K562 (cell line): ENCODE results near the gene FEM1B. TPM values are rescaled to one million over a fixed set of nuclear protein-coding genes. Genes with fewer than 3 reads are reported as not detected.

ENCODE experiments used
- BCOR ChIP-seq: fragments of 450-650 bp; IDR thresholded peaks from 2 replicates; pipeline ENCODE4 v1.6.1; 2016
- DNMT1 ChIP-seq: fragments of 450-650 bp; IDR thresholded peaks from 2 replicates; pipeline ENCODE4 v1.6.1; 2016; ENCODE audit warnings: antibody characterized with exemption, mild to moderate bottlenecking
- GATA2 ChIP-seq: sonication (generic); formaldehyde crosslinking; IDR thresholded peaks from 2 replicates; pipeline ENCODE4 v1.4.0; 2020; ENCODE audit warnings: mild to moderate bottlenecking, missing genetic modification reagents
- HINFP ChIP-seq: fragments of 450-650 bp; conservative IDR thresholded peaks from 2 replicates; pipeline ENCODE4 v1.6.1; 2016; ENCODE audit warnings: missing genetic modification characterization, low read depth, mild to moderate bottlenecking, control low read depth, missing compliant biosample characterization
- HOMEZ ChIP-seq: fragments of 250-450 bp; sonication (Bioruptor Pico); IDR thresholded peaks from 2 replicates; pipeline ENCODE4 v1.4.0; 2020; ENCODE audit warnings: mild to moderate bottlenecking, moderate library complexity
- MAFG ChIP-seq: fragments of 450-650 bp; conservative IDR thresholded peaks from 2 replicates; pipeline ENCODE4 v1.6.1; 2016; ENCODE audit warnings: missing genetic modification characterization, missing compliant biosample characterization
- NCOA2 ChIP-seq, 2 experiments: fragments of 450-650 bp; IDR thresholded peaks; 2 replicates each; pipeline ENCODE4 v1.6.1; 2018; ENCODE audit warnings: mild to moderate bottlenecking in 2 of 2, moderate library complexity in 1 of 2; ENCODE audit not compliant: partially characterized antibody in 2 of 2
- PRDM10 ChIP-seq: fragments of 450-650 bp; IDR thresholded peaks from 2 replicates; pipeline ENCODE4 v1.6.1; 2018; ENCODE audit not compliant: partially characterized antibody
- RBM14 ChIP-seq: fragments of 200-400 bp; formaldehyde crosslinking; IDR thresholded peaks from 2 replicates; pipeline ENCODE4 v1.6.1; 2018; ENCODE audit warnings: low read depth, mild to moderate bottlenecking, low read length, moderate library complexity, borderline replicate concordance; ENCODE audit not compliant: insufficient read depth
- RBM22 ChIP-seq: fragments of 200-400 bp; formaldehyde crosslinking; IDR thresholded peaks from 2 replicates; pipeline ENCODE4 v1.6.1; 2018; ENCODE audit warnings: low read length, low read depth; ENCODE audit not compliant: poor library complexity, severe bottlenecking
- RBM25 ChIP-seq: fragments of 200-400 bp; formaldehyde crosslinking; IDR thresholded peaks from 2 replicates; pipeline ENCODE4 v1.6.1; 2018; ENCODE audit warnings: low read length, low read depth, moderate library complexity; ENCODE audit not compliant: severe bottlenecking
- ZBTB17 ChIP-seq: fragments of 450-650 bp; formaldehyde crosslinking; IDR thresholded peaks from 2 replicates; pipeline ENCODE4 v1.4.0; 2020; ENCODE audit warnings: mild to moderate bottlenecking
- ZC3H11A ChIP-seq: IDR thresholded peaks from 2 replicates; pipeline ENCODE4 v1.6.1; 2012; ENCODE audit warnings: low read depth, low read length, improper control_type of control experiment
- ZNF316 ChIP-seq: fragments of 450-650 bp; IDR thresholded peaks from 2 replicates; pipeline ENCODE4 v1.6.1; 2016
- ZNF583 ChIP-seq: fragments of 250-450 bp; sonication (Bioruptor Pico); IDR thresholded peaks from 2 replicates; pipeline ENCODE4 v1.4.0; 2020
- polyA plus RNA-seq, 8 experiments: library from polyadenylated mRNA; depleted of rRNA in 4 of 8; stranded (reverse) in 5 of 8; unstranded in 3 of 8; fragments of >200 nt; fragmentation: Nextera tagmentation in 2 of 8; fragmentation: Illumina TruSeq in 1 of 8; extraction: Ambion mirVana in 2 of 8; extraction: Trizol in 1 of 8; gene quantifications; 2 replicates each; pipeline versions ENCODE4 v1.2.1 to v1.2.3, GENCODE V29; 2011 to 2014; ENCODE audit warnings: inconsistent platforms in 1 of 8, missing spikeins in 1 of 8
- total RNA-seq, 7 experiments: library from RNA; depleted of rRNA in 6 of 7; stranded (reverse); fragments of >200 nt in 6 of 7; fragmentation: Illumina TruSeq in 2 of 7; extraction: Trizol in 2 of 7; gene quantifications; 2 replicates each; pipeline versions ENCODE4 v1.2.1 to v1.2.3, GENCODE V29; 2011 to 2021; ENCODE audit warnings: low replicate concordance in 1 of 7

FEM1B gene
- total and polyA plus RNA-seq, 9 of the 15 experiments (the other 6 are each of a cell fraction or from before 2014, with no cell fraction given), result 5.9 to 61.6 (median 20.1) TPM

DNA sequence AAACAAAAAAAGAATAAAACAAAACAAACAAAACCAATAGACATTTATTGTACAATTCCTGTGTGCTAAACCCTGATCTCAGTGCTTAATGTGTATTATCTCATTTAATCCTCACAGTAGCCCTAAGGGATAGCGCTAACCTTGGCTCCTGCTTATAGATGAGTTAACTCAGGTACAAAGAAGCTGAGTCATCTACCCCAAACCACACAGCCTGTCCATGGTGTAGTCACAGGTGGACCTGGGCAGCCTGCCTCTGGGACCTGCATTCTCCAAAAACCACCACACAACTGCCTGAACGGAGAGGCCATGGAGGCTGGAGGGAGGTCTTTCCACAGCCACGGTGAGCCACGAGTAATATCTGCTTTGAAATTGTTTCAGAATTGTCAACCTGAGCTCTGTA lies 42.5 kb upstream of the FEM1B start (continued):
- TF ChIP-seq HINFP (tag), result no peak
- peak; percentile 63 for TF ChIP-seq ZNF316
- TF ChIP-seq MAFG (tag), result peak; percentile 23; the same call in 1 of the 2 replicates
- 0 out of 2 replicates have a peak, but pooled peaks have one; percentile 30 for TF ChIP-seq BCOR
- TF ChIP-seq ZC3H11A, result no peak
- TF ChIP-seq DNMT1, result no peak
- TF ChIP-seq ZBTB17, result no peak
- no peak for TF ChIP-seq RBM14
- TF ChIP-seq NCOA2 (IDR thresholded peaks at IDR 0.05; ENCODE audit: partially characterized antibody in 2 of 2), result no peak
- no peak for TF ChIP-seq RBM22
- no peak for TF ChIP-seq HOMEZ
- TF ChIP-seq GATA2, result no peak
- no peak for TF ChIP-seq PRDM10
- TF ChIP-seq ZNF583 (CRISPR knock-in tag), result no peak
- TF ChIP-seq RBM25, result peak; percentile 8
